Measurements from ENCODE around the gene PLCG2. TPM values are rescaled to one million over a fixed set of nuclear protein-coding genes. Genes with fewer than 3 reads are reported as not detected.

PLCG2 gene
- total RNA-seq, 2 experiments from 2014 or later = 10.1 to 11.1 TPM

- no peak overlapping the region for H3K27ac Mint-ChIP-seq
- no peaks in the 10 kb centered on the region for H3K9me3 Mint-ChIP-seq (ENCODE audit: insufficient read depth)
- H3K4me3 Mint-ChIP-seq = no peak overlapping the region
- ChIA-PET POLR2A (no interaction called here), CTCF (interaction anchor here (1.1 kb wide), 1 partner anchor 8 kb away, joined by 4 read pairs; no protein-coding TSS in a partner anchor)
- no peak for DNase-seq
- no peak for ATAC-seq
- no peaks in the 10 kb centered on the region for H3K36me3 Mint-ChIP-seq (ENCODE audit: low read depth)
- H3K27me3 Mint-ChIP-seq (ENCODE audit: low read depth) = no peaks in the 10 kb centered on the region
- H3K4me1 Mint-ChIP-seq (ENCODE audit: low read depth) = no peaks in the 10 kb centered on the region
Observed at GRCh38 chr16:81894592-81894991, 115.5 kb downstream of the PLCG2 start.

GRCh38 chr16:81896902-81897301 is 117.8 kb downstream of the PLCG2 start:
- H3K4me1 Mint-ChIP-seq (ENCODE audit: low read depth) = no peaks in the 10 kb centered on the region
- POLR2A ChIA-PET = no interaction called here
- no peak overlapping the region for H3K27ac Mint-ChIP-seq
- no peaks in the 10 kb centered on the region for H3K36me3 Mint-ChIP-seq (ENCODE audit: low read depth)
- H3K4me3 Mint-ChIP-seq = no peak overlapping the region
- H3K9me3 Mint-ChIP-seq (ENCODE audit: insufficient read depth) = no peaks in the 10 kb centered on the region
- CTCF ChIA-PET = interaction anchor here (1.0 kb wide), 1 partner anchor 145 kb away, joined by 3 read pairs; no protein-coding TSS in a partner anchor
- ATAC-seq (no peak), DNase-seq (no peak)
- H3K27me3 Mint-ChIP-seq (ENCODE audit: low read depth) = no peaks in the 10 kb centered on the region

GRCh38 chr16:81899601-81900000 is 120.5 kb downstream of the PLCG2 start:
- no peak overlapping the region for H3K27ac Mint-ChIP-seq
- ChIA-PET CTCF (no interaction called here), POLR2A (no interaction called here)
- H3K9me3 Mint-ChIP-seq (ENCODE audit: insufficient read depth) = peaks cover 3% of the 10 kb centered on the region
- H3K4me3 Mint-ChIP-seq = no peak overlapping the region
- no peak for ATAC-seq
- H3K27me3 Mint-ChIP-seq (ENCODE audit: low read depth) = no peaks in the 10 kb centered on the region
- DNase-seq = no peak
- no peaks in the 10 kb centered on the region for H3K4me1 Mint-ChIP-seq (ENCODE audit: low read depth)
- peaks cover 5% of the 10 kb centered on the region for H3K36me3 Mint-ChIP-seq (ENCODE audit: low read depth)

- CTCF ChIA-PET = no interaction called here
- H3K4me1 Mint-ChIP-seq (ENCODE audit: low read depth) = no peaks in the 10 kb centered on the region
- ATAC-seq = no peak
- peaks cover 5% of the 10 kb centered on the region for H3K9me3 Mint-ChIP-seq (ENCODE audit: insufficient read depth)
- DNase-seq = no peak
- POLR2A ChIA-PET = no interaction called here
- H3K36me3 Mint-ChIP-seq (ENCODE audit: low read depth) = peaks cover 5% of the 10 kb centered on the region
- H3K27me3 Mint-ChIP-seq (ENCODE audit: low read depth) = no peaks in the 10 kb centered on the region
- H3K4me3 Mint-ChIP-seq = no peak overlapping the region
- H3K27ac Mint-ChIP-seq = no peak overlapping the region
Observed at GRCh38 chr16:81900014-81900413, 120.9 kb downstream of the PLCG2 start.

GRCh38 chr16:81900456-81900855 is 121.4 kb downstream of the PLCG2 start:
- H3K27ac Mint-ChIP-seq = no peak overlapping the region
- H3K9me3 Mint-ChIP-seq (ENCODE audit: insufficient read depth) = peaks cover 5% of the 10 kb centered on the region
- DNase-seq (no peak), ATAC-seq (no peak)
- peaks cover 5% of the 10 kb centered on the region for H3K36me3 Mint-ChIP-seq (ENCODE audit: low read depth)
- H3K4me3 Mint-ChIP-seq = no peak overlapping the region
- ChIA-PET CTCF (interaction anchor here (2.0 kb wide), 1 partner anchor 11 kb away, joined by 7 read pairs; no protein-coding TSS in a partner anchor), POLR2A (no interaction called here)
- no peaks in the 10 kb centered on the region for H3K27me3 Mint-ChIP-seq (ENCODE audit: low read depth)
- H3K4me1 Mint-ChIP-seq (ENCODE audit: low read depth) = no peaks in the 10 kb centered on the region

- ATAC-seq = no peak
Observed at GRCh38 chr16:81901484-81901883, 122.4 kb downstream of the PLCG2 start.

GRCh38 chr16:81902025-81902424 is 122.9 kb downstream of the PLCG2 start:
- H3K4me3 Mint-ChIP-seq = no peak overlapping the region
- DNase-seq = no peak
- peaks cover 5% of the 10 kb centered on the region for H3K36me3 Mint-ChIP-seq (ENCODE audit: low read depth)
- H3K4me1 Mint-ChIP-seq (ENCODE audit: low read depth) = no peaks in the 10 kb centered on the region
- no peak overlapping the region for H3K27ac Mint-ChIP-seq
- peaks cover 5% of the 10 kb centered on the region for H3K9me3 Mint-ChIP-seq (ENCODE audit: insufficient read depth)
- ChIA-PET CTCF (interaction anchor here (1.1 to 2.0 kb wide), 2 partner anchors 12 to 328 kb away, joined by 3 to 7 read pairs; no protein-coding TSS in a partner anchor), POLR2A (no interaction called here)
- H3K27me3 Mint-ChIP-seq (ENCODE audit: low read depth) = no peaks in the 10 kb centered on the region
- no peak for ATAC-seq

More at GRCh38 chr16:81901484-81901883, 122.4 kb downstream of the PLCG2 start:
- DNase-seq = no peak
- Mint-ChIP-seq H3K36me3 (ENCODE audit: low read depth) (peaks cover 5% of the 10 kb centered on the region), H3K4me3 (no peak overlapping the region), H3K27me3 (ENCODE audit: low read depth) (no peaks in the 10 kb centered on the region), H3K27ac (no peak overlapping the region), H3K9me3 (ENCODE audit: insufficient read depth) (peaks cover 5% of the 10 kb centered on the region), H3K4me1 (ENCODE audit: low read depth) (no peaks in the 10 kb centered on the region)
- POLR2A ChIA-PET = no interaction called here
- CTCF ChIA-PET = interaction anchor here (1.1 to 2.0 kb wide), 2 partner anchors 12 to 329 kb away, joined by 3 to 7 read pairs; no protein-coding TSS in a partner anchor

GRCh38 chr16:81904320-81904719 is 125.2 kb downstream of the PLCG2 start:
- no peak overlapping the region for H3K4me3 Mint-ChIP-seq
- H3K27me3 Mint-ChIP-seq (ENCODE audit: low read depth) = no peaks in the 10 kb centered on the region
- peaks cover 5% of the 10 kb centered on the region for H3K9me3 Mint-ChIP-seq (ENCODE audit: insufficient read depth)
- POLR2A ChIA-PET = no interaction called here
- CTCF ChIA-PET = no interaction called here
- no peaks in the 10 kb centered on the region for H3K4me1 Mint-ChIP-seq (ENCODE audit: low read depth)
- no peak overlapping the region for H3K27ac Mint-ChIP-seq
- DNase-seq = no peak
- H3K36me3 Mint-ChIP-seq (ENCODE audit: low read depth) = peaks cover 5% of the 10 kb centered on the region
- no peak for ATAC-seq

GRCh38 chr16:81905277-81905676 is 126.2 kb downstream of the PLCG2 start:
- Mint-ChIP-seq H3K4me3 (no peak overlapping the region), H3K27ac (no peak overlapping the region), H3K9me3 (ENCODE audit: insufficient read depth) (peaks cover 5% of the 10 kb centered on the region), H3K36me3 (ENCODE audit: low read depth) (peaks cover 5% of the 10 kb centered on the region), H3K4me1 (ENCODE audit: low read depth) (no peaks in the 10 kb centered on the region), H3K27me3 (ENCODE audit: low read depth) (no peaks in the 10 kb centered on the region)
- CTCF ChIA-PET = interaction anchor here (1.4 kb wide), 1 partner anchor 20 kb away, joined by 4 read pairs; no protein-coding TSS in a partner anchor
- ATAC-seq = no peak
- POLR2A ChIA-PET = no interaction called here
- DNase-seq = no peak

GRCh38 chr16:81907681-81908080 is 128.6 kb downstream of the PLCG2 start:
- no peak overlapping the region for H3K4me3 Mint-ChIP-seq
- ATAC-seq = no peak
- no peak for DNase-seq
- H3K36me3 Mint-ChIP-seq (ENCODE audit: low read depth) = peaks cover 3% of the 10 kb centered on the region
- no peaks in the 10 kb centered on the region for H3K4me1 Mint-ChIP-seq (ENCODE audit: low read depth)
- ChIA-PET POLR2A (interaction anchor here (0.6 kb wide), 1 partner anchor 327 kb away, joined by 3 read pairs; no protein-coding TSS in a partner anchor), CTCF (no interaction called here)
- no peak overlapping the region for H3K27ac Mint-ChIP-seq
- peaks cover 5% of the 10 kb centered on the region for H3K9me3 Mint-ChIP-seq (ENCODE audit: insufficient read depth)
- H3K27me3 Mint-ChIP-seq (ENCODE audit: low read depth) = no peaks in the 10 kb centered on the region

GRCh38 chr16:81908466-81909262 is 129.6 kb downstream of the PLCG2 start:
- Mint-ChIP-seq H3K4me3 (no peak overlapping the region), H3K9me3 (ENCODE audit: insufficient read depth) (peaks cover 5% of the 10 kb centered on the region), H3K4me1 (ENCODE audit: low read depth) (no peaks in the 10 kb centered on the region), H3K27me3 (ENCODE audit: low read depth) (no peaks in the 10 kb centered on the region), H3K36me3 (ENCODE audit: low read depth) (no peaks in the 10 kb centered on the region), H3K27ac (no peak overlapping the region)
- DNase-seq (no peak), ATAC-seq (no peak)
- POLR2A ChIA-PET = no interaction called here
- CTCF ChIA-PET = interaction anchor here (0.7 to 1.0 kb wide), 2 partner anchors 22 to 1598 kb away, joined by 3 read pairs; no protein-coding TSS in a partner anchor

- no peaks in the 10 kb centered on the region for H3K9me3 Mint-ChIP-seq (ENCODE audit: insufficient read depth)
- CTCF ChIA-PET = no interaction called here
- no peaks in the 10 kb centered on the region for H3K27me3 Mint-ChIP-seq (ENCODE audit: low read depth)
- H3K4me1 Mint-ChIP-seq (ENCODE audit: low read depth) = no peaks in the 10 kb centered on the region
- no peaks in the 10 kb centered on the region for H3K36me3 Mint-ChIP-seq (ENCODE audit: low read depth)
- POLR2A ChIA-PET = no interaction called here
- DNase-seq (no peak), ATAC-seq (no peak)
- H3K4me3 Mint-ChIP-seq = no peak overlapping the region
- H3K27ac Mint-ChIP-seq = no peak overlapping the region
Observed at GRCh38 chr16:81910366-81910885, 131.3 kb downstream of the PLCG2 start.

Data from activated CD8-positive, alpha-beta T cell treated with anti-CD3 and anti-CD28 coated beads, Interleukin-2, amount 10 ng/mL, durations not matched to agents 7 days and 5 days (primary cell).